Measurements from ENCODE around the gene DRC7.

GRCh38 chr16:57701759-57702371 is 7.3 kb downstream of the DRC7 start:
- TF ChIP-seq CTCF (IDR thresholded peaks at IDR 0.05; ENCODE audit: low read depth, low read length) (no peak), EZH2phosphoT487 (IDR thresholded peaks at IDR 0.05; ENCODE audit: low read depth) (no peak)

Measured in OCI-LY3 (cell line).